Omental fat pad (tissue), 4 donors: ENCODE data around the gene AP2A2. TPM values are rescaled to one million over a fixed set of nuclear protein-coding genes. Genes with fewer than 3 reads are reported as not detected.
"Not testable (repeated sequence)": the region's sequence is repeated elsewhere in the genome, so short reads cannot be mapped to it uniquely, and the experiment has no call there.

Source experiments
- ATAC-seq: fragments of 150-250 bp; one replicate; pipeline ENCODE4 v1.9.1; 2016; ENCODE audit warnings: mild to moderate bottlenecking, moderate library complexity; ENCODE audit not compliant: low FRiP score
- DNase-seq: peaks from one replicate; pipeline ENCODE4 v3.0.0-alpha.2; 2019; ENCODE audit warnings: low spot score
- total RNA-seq, 4 donors: library from RNA; depleted of rRNA; stranded (reverse); fragments of >200 nt; gene quantifications; one replicate each; pipeline ENCODE4 v1.1.0, GENCODE V29; 2016
- TF ChIP-seq, protein P1 (sequence below), 3 donors: fragments of 450-650 bp; IDR thresholded peaks; one replicate each; pipeline ENCODE4 v1.5.1; 2016 to 2017; ENCODE audit warnings: antibody characterized with exemption in 3 of 3, mild to moderate bottlenecking in 3 of 3, moderate library complexity in 2 of 3

AP2A2 gene
- total RNA-seq, 4 donors from 2014 or later = 68.4 to 126 (median 99.2) TPM

GRCh38 chr11:954392-955153 lies 28.9 kb downstream of the AP2A2 start:
- no peak for ATAC-seq
- TF ChIP-seq, protein P1, sequence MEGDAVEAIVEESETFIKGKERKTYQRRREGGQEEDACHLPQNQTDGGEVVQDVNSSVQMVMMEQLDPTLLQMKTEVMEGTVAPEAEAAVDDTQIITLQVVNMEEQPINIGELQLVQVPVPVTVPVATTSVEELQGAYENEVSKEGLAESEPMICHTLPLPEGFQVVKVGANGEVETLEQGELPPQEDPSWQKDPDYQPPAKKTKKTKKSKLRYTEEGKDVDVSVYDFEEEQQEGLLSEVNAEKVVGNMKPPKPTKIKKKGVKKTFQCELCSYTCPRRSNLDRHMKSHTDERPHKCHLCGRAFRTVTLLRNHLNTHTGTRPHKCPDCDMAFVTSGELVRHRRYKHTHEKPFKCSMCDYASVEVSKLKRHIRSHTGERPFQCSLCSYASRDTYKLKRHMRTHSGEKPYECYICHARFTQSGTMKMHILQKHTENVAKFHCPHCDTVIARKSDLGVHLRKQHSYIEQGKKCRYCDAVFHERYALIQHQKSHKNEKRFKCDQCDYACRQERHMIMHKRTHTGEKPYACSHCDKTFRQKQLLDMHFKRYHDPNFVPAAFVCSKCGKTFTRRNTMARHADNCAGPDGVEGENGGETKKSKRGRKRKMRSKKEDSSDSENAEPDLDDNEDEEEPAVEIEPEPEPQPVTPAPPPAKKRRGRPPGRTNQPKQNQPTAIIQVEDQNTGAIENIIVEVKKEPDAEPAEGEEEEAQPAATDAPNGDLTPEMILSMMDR (IDR thresholded peaks at IDR 0.05) = no peak

DNA sequence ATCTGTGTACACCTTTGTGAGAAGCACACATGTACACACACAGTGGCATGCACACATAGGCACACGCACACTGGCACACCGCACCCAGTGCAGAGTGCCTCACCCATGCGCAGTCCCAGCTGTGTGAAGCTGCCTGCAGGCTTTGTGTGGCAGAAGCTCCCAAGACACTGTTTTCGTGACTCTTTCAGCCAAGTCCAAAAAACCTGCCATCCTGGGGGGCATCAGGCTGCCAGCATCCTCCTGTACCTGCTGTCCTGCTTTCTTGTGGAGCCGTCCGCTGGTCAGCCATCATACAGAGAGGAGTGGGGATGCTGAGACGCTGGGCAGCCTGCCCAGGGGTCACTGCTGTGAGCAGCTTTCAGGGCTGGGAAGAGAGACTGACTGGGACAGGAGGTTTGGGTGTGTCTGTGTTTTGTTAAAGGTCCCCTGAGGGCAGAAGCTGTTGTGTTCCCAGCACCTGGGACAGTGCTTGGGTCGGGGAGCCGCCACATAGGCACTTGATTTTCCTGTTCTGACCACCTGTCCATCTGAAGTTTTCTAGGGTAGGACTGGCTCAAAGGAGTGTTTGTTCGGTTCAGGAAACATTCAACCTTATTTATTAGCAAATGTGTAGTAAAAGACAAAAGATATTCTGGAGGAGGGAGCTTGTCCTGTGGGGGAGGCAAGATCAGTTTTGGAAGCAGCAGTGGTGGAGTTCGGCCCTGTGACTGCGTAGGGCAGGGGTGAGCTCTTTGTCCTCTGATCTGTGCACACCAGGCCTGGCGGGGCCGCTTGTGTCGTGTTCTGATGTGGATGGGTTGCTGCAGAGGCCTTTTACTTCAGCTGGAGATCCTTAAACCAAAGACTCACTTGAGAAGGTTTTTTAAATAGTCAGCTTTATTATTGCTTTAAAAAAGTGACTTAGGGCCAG lies 29.7 kb downstream of the AP2A2 start:
- DNase-seq (no peak), ATAC-seq (no peak)
- TF ChIP-seq, protein P1 (IDR thresholded peaks at IDR 0.05) = no peak

More at GRCh38 chr11:954392-955153, 28.9 kb downstream of the AP2A2 start:
- DNase-seq = no peak

DNA sequence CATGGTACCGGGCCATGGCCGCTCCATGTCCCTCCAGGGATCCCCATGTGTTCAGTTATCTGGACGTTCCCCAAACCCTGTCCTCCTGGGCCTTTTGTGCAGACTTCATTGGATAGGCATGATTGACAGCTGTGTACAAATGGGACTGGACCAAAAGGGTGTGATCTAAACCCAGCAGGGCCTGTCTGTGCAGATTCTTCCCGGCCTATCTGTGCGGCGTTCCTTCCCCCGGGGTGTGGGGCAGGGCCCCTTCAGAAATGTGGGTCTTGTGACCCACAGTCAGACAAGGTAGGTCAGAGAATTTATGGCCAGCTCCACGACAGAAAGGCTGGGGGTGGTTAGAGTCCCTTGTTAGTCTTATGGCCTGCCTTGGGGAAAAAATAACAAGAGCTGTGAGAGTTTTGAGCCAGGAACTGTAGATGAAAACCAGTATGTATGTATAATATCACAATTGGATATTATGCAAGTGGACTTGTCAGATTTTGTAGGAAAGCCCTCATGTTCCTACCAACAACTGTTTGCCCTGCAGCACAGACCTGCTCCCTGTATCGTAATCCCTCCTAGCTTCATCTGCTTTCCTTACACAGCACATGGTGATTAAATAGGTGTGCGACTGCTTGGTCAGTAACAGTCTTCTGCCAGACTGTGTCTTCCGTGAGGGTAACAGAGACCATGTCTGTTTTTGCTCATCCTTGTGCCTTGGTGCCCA lies 31.7 kb downstream of the AP2A2 start:
- ATAC-seq (no peak), DNase-seq (no peak)
- TF ChIP-seq, protein P1 (IDR thresholded peaks at IDR 0.05) = no peak

DNA sequence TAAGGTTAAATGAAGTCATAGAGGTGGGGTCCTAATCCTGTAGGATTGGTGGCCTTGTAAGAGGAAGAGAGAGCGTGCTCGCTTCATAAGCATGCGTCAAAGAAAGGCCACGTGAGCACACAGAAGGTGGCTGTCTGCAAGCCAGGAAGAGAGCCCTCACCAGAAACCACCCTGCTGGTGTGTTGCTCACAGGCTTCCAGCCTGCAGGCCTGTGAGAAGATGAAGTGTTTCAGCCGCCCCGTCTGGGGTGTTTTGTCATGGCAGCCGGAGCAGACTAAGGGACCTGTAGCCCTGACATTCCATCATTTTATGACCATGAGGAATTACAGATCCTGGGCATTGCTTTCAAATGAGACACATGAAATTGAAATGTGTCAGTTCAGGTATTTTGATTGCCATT lies 32.4 kb downstream of the AP2A2 start:
- DNase-seq (no peak), ATAC-seq (no peak)
- TF ChIP-seq, protein P1 (IDR thresholded peaks at IDR 0.05) = no peak

DNA sequence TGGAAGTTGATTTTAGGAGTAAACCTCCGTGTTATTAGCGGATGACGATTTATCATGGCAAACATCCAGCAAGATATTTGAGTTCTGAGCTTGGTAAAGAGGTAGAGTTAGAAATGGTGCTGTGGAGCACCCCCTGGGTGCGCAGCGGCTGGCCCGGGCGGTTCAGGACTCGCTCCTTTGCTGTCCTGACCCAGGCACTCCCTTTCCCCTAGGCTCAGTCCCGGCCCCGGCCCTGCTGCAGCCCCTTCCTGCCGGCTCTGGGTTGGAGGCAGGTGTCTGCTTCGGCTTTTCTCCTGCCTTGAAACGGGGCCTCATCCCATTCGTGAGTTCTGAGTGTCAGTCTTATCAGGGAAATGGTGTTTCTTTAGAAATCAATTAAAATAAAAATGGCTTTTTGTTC lies 33.4 kb downstream of the AP2A2 start:
- ATAC-seq = no peak
- no peak for DNase-seq
- TF ChIP-seq, protein P1 (IDR thresholded peaks at IDR 0.05) = no peak

DNA sequence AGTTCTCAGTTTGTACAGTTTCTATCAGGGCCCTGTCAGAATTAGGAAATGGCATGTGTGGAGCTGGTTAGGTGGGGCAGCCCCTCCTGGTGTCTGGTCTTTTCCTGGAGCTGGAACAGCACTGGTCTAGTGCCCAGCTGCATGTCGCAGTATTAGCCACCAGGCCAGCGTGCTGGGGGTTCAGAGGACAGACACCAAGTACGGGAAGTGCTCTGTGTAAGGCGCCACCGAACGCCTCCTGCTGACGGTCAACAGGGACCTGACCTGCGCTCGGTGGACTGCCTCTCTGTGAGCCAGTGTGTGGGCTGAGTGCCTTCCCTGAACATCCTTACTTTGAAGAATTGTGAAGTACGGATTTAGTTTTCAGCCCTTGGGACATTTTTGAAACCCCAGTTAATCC lies 33.9 kb downstream of the AP2A2 start:
- TF ChIP-seq, protein P1 (IDR thresholded peaks at IDR 0.05) = no peak
- ATAC-seq = no peak

GRCh38 chr11:961310-961920 lies 35.7 kb downstream of the AP2A2 start:
- not testable (repeated sequence) for DNase-seq, ATAC-seq

More for the DNA sequence above, 33.9 kb downstream of the AP2A2 start:
- DNase-seq = no peak
